ENCODE data around the gene LVRN. TPM values are rescaled to one million over a fixed set of nuclear protein-coding genes. Genes with fewer than 3 reads are reported as not detected.

LVRN gene
- total RNA-seq, 1 donor from 2014 or later: 0.56 TPM

- TF ChIP-seq, protein P1, sequence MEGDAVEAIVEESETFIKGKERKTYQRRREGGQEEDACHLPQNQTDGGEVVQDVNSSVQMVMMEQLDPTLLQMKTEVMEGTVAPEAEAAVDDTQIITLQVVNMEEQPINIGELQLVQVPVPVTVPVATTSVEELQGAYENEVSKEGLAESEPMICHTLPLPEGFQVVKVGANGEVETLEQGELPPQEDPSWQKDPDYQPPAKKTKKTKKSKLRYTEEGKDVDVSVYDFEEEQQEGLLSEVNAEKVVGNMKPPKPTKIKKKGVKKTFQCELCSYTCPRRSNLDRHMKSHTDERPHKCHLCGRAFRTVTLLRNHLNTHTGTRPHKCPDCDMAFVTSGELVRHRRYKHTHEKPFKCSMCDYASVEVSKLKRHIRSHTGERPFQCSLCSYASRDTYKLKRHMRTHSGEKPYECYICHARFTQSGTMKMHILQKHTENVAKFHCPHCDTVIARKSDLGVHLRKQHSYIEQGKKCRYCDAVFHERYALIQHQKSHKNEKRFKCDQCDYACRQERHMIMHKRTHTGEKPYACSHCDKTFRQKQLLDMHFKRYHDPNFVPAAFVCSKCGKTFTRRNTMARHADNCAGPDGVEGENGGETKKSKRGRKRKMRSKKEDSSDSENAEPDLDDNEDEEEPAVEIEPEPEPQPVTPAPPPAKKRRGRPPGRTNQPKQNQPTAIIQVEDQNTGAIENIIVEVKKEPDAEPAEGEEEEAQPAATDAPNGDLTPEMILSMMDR (conservative IDR thresholded peaks at IDR 0.05): no peak
- H3K27ac Mint-ChIP-seq (ENCODE audit: unreplicated experiment): no peak overlapping the region
- no peak for DNase-seq (ENCODE audit: low read depth, low spot score)
- no peak overlapping the region for H3K4me3 Mint-ChIP-seq
- H3K36me3 Mint-ChIP-seq (ENCODE audit: low read depth): no peaks in the 10 kb centered on the region
- H3K9me3 Mint-ChIP-seq: no peaks in the 10 kb centered on the region
- H3K4me1 Mint-ChIP-seq: no peaks in the 10 kb centered on the region
- H3K27me3 Mint-ChIP-seq (ENCODE audit: low read depth): no peaks in the 10 kb centered on the region
Observed at GRCh38 chr5:116075191-116075831, 113.0 kb downstream of the LVRN start.

DNA sequence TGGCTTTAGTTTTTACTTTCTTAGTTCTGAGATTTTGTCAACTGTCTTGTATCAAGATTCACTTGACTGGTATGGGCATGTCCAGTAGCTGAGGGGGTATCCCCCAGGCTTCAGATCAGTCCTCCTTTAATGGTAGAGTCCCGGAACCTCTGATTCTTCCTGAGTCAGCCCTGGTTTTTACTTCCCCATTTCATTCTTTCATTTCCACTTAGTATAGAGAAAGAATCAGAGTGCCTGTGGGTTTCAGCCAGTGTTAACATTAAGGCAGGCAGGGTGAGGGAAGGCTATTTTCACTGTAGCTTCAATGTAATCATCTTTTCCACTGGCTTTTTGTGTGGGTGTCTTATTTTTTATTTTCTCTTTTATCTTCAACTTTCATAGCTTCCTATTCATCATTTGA is 114.2 kb downstream of the LVRN start:
- Mint-ChIP-seq H3K36me3 (ENCODE audit: low read depth) (no peaks in the 10 kb centered on the region), H3K27ac (ENCODE audit: unreplicated experiment) (no peak overlapping the region), H3K4me1 (no peaks in the 10 kb centered on the region), H3K9me3 (no peaks in the 10 kb centered on the region), H3K27me3 (ENCODE audit: low read depth) (no peaks in the 10 kb centered on the region), H3K4me3 (no peak overlapping the region)
- TF ChIP-seq, protein P1 (conservative IDR thresholded peaks at IDR 0.05): no peak
- DNase-seq (ENCODE audit: low read depth, low spot score): no peak

Other genes with a start within 250 kb of the LVRN start
- 27.6 and 28.9 TPM in 2 replicates for gene CDO1, start 145.8 kb upstream of the LVRN start, total RNA-seq
- gene ATG12, start 120.9 kb upstream of the LVRN start, total RNA-seq: 52.0 and 56.3 TPM in 2 replicates
- gene AP3S1, start 120.5 kb upstream of the LVRN start, total RNA-seq: 61.4 and 74.9 TPM in 2 replicates
- not detected in 2 replicates for gene ARL14EPL, start 70.0 kb downstream of the LVRN start, total RNA-seq
- 29.4 and 30.7 TPM in 2 replicates for gene COMMD10, start 122.5 kb downstream of the LVRN start, total RNA-seq